Lower lobe of right lung (tissue), 2 donors: ENCODE results near the gene FOXF2. TPM values are rescaled to one million over a fixed set of nuclear protein-coding genes. Genes with fewer than 3 reads are reported as not detected.
"Not testable (repeated sequence)": the region's sequence is repeated elsewhere in the genome, so short reads cannot be mapped to it uniquely, and the experiment has no call there.

Experiments
- ATAC-seq, 2 donors: fragments of 200-7000 bp; cut with Tn5 transposase; one replicate each; pipeline ENCODE4 v1.9.1; 2020 to 2022; ENCODE audit warnings: mild to moderate bottlenecking in 2 of 2, moderate library complexity in 2 of 2
- DNase-seq: peaks from one replicate; pipeline ENCODE4 v3.0.0-alpha.2; 2020
- H3K27ac ChIP-seq: fragments of 200-600 bp; one replicate; pipeline ENCODE4 v1.8.0; 2022
- H3K27me3 ChIP-seq: fragments of 200-600 bp; one replicate; pipeline ENCODE4 v1.8.0; 2022; ENCODE audit warnings: low read depth
- H3K36me3 ChIP-seq: fragments of 200-600 bp; one replicate; pipeline ENCODE4 v1.8.0; 2022; ENCODE audit warnings: mild to moderate bottlenecking
- H3K4me1 ChIP-seq: fragments of 200-600 bp; one replicate; pipeline ENCODE4 v1.8.0; 2022
- H3K4me3 ChIP-seq: fragments of 200-600 bp; one replicate; pipeline ENCODE4 v1.8.0; 2022; ENCODE audit warnings: mild to moderate bottlenecking
- H3K9me3 ChIP-seq: fragments of 200-600 bp; one replicate; pipeline ENCODE4 v1.8.0; 2022
- intact Hi-C: fragments of 100-400 bp; cut with DNase I; formaldehyde crosslinking; loops from one replicate; pipeline ENCODE4 v1.11.0; 2022
- total RNA-seq: library from RNA; stranded (reverse); fragmentation: NEBNext Ultra II Directional; extraction: Animal tissue kit (Norgen Biotek cat#: 25700); gene quantifications from one replicate; pipeline ENCODE4 v1.2.1, GENCODE V29; 2021
- TF ChIP-seq, protein P1 (sequence below): fragments of 200-600 bp; IDR thresholded peaks from one replicate; pipeline ENCODE4 v1.8.0; 2022; ENCODE audit warnings: antibody characterized with exemption, mild to moderate bottlenecking
- donor health status: DM: no; HTN: yes; CAD: no; lungs with severe emphysema.

FOXF2 gene
- total RNA-seq, 1 donor from 2014 or later = 13.2 TPM

DNA sequence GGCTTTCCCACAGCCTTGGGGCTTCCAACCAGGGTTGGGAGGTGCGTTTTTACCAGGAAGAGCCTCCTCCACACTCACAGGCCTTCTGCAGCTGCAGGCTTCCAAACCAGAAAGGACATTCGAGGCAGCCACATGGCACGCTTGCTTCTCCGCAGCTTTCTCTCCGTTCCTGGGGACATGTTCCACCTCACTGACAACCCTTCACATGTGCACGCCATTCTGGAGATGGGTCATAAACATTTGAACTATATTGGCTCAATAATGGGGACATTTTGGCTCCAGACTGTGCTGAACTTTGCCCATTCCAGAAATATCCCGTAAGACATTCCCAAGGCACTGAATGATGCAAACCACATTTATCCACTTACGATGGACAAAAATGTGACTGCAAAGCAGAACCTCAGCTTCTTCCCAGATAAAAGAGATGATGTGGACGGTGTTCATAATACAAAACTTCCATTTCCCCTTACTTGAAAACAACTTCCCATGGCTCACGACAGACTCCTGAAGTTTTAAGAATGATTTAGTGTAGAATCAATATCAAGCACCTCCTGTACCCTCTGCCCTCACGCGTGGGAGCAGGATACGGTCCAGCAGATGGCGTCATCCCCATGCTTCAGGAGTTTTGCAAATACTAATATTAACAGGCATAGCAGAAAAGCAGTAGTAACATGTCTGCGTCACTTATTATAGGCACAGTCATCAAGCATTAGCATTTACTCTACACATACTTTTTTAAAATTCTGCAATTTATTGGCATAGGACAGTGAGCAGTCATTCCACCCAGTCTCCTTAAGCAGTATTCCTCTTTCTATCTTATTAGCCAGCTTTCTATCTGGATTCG, 25.4 kb upstream of the FOXF2 start:
- TF ChIP-seq, protein P1, sequence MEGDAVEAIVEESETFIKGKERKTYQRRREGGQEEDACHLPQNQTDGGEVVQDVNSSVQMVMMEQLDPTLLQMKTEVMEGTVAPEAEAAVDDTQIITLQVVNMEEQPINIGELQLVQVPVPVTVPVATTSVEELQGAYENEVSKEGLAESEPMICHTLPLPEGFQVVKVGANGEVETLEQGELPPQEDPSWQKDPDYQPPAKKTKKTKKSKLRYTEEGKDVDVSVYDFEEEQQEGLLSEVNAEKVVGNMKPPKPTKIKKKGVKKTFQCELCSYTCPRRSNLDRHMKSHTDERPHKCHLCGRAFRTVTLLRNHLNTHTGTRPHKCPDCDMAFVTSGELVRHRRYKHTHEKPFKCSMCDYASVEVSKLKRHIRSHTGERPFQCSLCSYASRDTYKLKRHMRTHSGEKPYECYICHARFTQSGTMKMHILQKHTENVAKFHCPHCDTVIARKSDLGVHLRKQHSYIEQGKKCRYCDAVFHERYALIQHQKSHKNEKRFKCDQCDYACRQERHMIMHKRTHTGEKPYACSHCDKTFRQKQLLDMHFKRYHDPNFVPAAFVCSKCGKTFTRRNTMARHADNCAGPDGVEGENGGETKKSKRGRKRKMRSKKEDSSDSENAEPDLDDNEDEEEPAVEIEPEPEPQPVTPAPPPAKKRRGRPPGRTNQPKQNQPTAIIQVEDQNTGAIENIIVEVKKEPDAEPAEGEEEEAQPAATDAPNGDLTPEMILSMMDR = peak; percentile 15
- Histone ChIP-seq H3K9me3 (no peaks in the 10 kb centered on the region), H3K27ac (peak overlapping the region; percentile 73), H3K4me3 (no peak overlapping the region), H3K36me3 (no peaks in the 10 kb centered on the region), H3K27me3 (no peaks in the 10 kb centered on the region), H3K4me1 (no peaks in the 10 kb centered on the region)
- DNase-seq (no peak), ATAC-seq (peak; percentile 66 to 80)
- intact Hi-C loops = no loop called here

DNA sequence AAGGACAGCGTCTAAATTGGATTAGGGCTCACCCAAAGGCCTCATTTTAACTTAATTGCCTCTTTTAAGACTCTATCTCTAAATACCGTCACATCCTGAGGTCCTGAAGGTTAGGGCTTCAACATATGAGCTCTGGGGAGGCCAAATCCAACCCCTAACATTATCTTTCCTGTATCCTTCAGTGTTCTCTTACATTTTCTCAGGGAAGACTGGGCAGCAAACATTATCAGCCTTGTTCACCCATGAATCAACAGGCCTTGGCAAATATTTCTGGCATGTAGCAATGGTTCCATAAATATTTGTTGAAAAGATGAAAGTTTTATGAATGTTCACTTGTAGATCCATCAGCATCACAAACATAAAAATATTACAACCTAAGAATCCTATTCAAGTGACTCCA, 24.6 kb upstream of the FOXF2 start:
- intact Hi-C loops = no loop called here
- DNase-seq (no peak), ATAC-seq (no peak)
- Histone ChIP-seq H3K27ac (peak overlapping the region; percentile 73), H3K4me3 (no peak overlapping the region), H3K27me3 (no peaks in the 10 kb centered on the region), H3K9me3 (no peaks in the 10 kb centered on the region), H3K36me3 (no peaks in the 10 kb centered on the region), H3K4me1 (no peaks in the 10 kb centered on the region)
- TF ChIP-seq, protein P1 = no peak

DNA sequence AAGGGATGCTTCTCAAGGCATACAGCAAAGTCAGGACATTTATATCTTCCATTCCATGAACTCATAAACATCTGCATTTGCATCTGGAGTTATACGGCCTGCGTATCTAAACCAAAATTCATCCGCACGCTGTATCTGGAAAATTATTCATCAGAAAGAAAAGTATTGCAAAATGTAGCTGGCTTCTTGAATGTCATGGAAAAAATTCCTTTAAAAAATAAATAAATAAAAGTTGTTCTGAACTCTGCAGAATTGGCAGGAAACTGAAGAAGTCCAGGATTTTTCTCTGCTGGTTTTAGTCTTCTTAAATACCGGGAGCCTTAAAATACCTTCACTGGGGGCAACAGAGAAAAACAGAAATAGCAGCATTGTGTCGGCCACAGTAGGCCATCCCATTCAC, 23.7 kb upstream of the FOXF2 start:
- Histone ChIP-seq H3K36me3 (no peaks in the 10 kb centered on the region), H3K27ac (peak overlapping the region; percentile 73), H3K4me3 (no peak overlapping the region), H3K9me3 (no peaks in the 10 kb centered on the region), H3K27me3 (no peaks in the 10 kb centered on the region), H3K4me1 (no peaks in the 10 kb centered on the region)
- no peak for ATAC-seq
- DNase-seq = no peak
- intact Hi-C loops = no loop called here
- TF ChIP-seq, protein P1 = no peak

GRCh38 chr6:1367771-1368170, 21.6 kb upstream of the FOXF2 start:
- H3K36me3 ChIP-seq = no peaks in the 10 kb centered on the region
- H3K4me3 ChIP-seq = no peak overlapping the region
- TF ChIP-seq, protein P1 = no peak
- ATAC-seq (no peak), DNase-seq (no peak)
- H3K27ac ChIP-seq = no peak overlapping the region
- no peaks in the 10 kb centered on the region for H3K27me3 ChIP-seq
- intact Hi-C loops = no loop called here
- no peaks in the 10 kb centered on the region for H3K4me1 ChIP-seq
- no peaks in the 10 kb centered on the region for H3K9me3 ChIP-seq

DNA sequence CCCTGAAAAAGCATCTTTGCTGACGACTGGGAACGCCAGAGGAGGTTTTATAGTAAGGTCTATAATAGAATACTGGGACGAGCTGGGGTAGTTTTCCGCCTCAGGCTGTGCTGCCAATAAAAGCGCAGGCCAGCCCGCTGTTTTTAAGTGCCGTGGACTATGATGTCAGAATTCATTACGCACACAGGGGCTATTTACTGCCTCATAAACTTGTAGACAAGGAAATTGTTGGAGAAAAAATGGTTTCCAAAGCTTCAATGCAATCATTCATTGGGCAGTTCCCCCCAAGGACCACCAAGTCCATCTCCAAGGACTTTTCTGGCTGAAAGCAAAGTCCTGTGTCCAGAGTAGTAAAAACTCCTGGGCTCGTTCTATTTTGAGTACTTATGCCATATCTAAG, 20.4 kb upstream of the FOXF2 start:
- H3K9me3 ChIP-seq = no peaks in the 10 kb centered on the region
- H3K4me3 ChIP-seq = no peak overlapping the region
- intact Hi-C loops = no loop called here
- DNase-seq (no peak), ATAC-seq (no peak)
- TF ChIP-seq, protein P1 = no peak
- no peaks in the 10 kb centered on the region for H3K4me1 ChIP-seq
- H3K27ac ChIP-seq = no peak overlapping the region
- no peaks in the 10 kb centered on the region for H3K36me3 ChIP-seq
- no peaks in the 10 kb centered on the region for H3K27me3 ChIP-seq

DNA sequence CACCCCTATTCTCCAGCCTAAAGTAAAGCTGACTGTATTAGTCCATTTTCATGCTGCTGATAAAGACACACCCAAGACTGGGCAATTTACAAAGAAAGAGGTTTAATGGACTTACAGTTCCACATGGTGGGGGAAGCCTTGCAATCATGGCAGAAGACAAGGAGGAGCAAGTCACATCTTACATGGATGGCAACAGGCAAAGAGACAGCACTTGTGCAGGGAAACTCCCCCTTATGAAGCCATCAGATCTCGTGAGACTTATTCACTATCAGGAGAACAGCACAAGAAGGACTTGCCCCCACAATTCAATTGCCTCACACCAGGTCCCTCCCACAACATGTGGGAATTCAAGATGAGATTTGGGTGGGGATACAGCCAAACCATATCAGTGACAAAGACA, 19.7 kb upstream of the FOXF2 start:
- DNase-seq, H3K27ac ChIP-seq, ATAC-seq, H3K9me3 ChIP-seq, H3K27me3 ChIP-seq, H3K36me3 ChIP-seq, H3K4me1 ChIP-seq, H3K4me3 ChIP-seq, intact Hi-C loops: not testable (repeated sequence)
